HG03571 (cell line): Measurements from ENCODE around the gene PTGER1.

Source experiments
- ATAC-seq: cut with Tn5 transposase; IDR thresholded peaks from one replicate; pipeline ENCODE4 v1.9.1; 2021; ENCODE audit not compliant: unreplicated experiment

The PTGER1 gene

DNA sequence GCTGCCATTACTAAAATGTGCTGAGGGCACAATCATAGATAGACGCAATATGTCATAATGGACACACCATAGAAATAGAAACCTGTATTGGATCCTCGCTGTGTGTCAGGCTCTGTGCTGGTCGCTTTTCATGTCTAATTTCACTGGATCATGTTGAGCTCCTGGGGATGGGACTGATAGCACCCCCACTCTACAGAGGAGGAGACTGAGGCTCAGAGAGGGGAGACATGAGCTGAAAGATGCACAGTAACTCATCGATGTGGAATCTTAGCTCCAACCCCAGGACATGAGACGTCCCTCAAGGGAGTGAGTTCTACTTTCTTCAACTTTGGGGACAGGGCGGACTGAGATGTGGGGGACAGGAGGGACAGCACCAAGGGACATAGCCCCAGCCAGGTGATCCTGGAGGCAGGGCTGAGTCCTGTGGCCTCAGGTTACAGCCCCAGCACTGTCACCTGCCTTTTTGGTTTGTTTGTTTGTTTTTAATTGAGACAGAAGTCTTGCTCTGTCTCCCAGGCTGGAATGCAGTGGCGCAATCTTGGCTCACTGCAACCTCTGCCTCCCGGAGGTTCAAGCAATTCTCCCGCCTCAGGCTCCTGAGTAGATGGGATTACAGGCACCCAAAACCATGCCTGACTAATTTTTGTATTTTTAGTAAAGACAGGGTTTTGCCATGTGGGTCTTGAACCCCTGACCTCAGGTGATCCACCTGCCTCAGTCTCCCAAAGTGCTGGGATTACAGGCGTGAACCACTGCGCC is 27.4 kb upstream of the PTGER1 start:
- ATAC-seq = no peak

- no peak for ATAC-seq
Observed at GRCh38 chr19:14497228-14497921, 22.2 kb upstream of the PTGER1 start.

GRCh38 chr19:14496834-14497227 is 21.7 kb upstream of the PTGER1 start:
- ATAC-seq = no peak

- ATAC-seq = peak; percentile 62
Observed at GRCh38 chr19:14496029-14496833, 21.1 kb upstream of the PTGER1 start, which contains the start of gene GIPC1. GIPC1 (minus strand) TSS chr19:14496127; CDS start chr19:14482976, 13,151 bp downstream.

DNA sequence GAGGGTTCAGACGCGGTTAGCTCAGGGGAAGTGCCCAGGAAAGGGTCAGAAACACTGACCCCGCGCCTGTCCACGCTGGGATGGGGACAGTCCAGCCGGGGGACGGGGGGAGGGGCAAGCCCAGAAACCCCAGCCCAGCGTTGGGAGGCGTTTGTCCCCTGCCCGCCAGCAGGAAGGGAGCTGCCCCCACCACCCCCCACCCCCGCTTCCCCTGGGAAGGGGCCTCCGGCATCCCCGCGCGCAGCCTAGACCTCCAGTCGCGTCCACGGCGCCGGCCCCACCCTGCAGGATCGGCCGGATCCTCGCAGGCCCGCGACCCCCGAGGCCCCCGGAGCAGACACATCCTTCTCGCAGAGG is 20.5 kb upstream of the PTGER1 start:
- no peak for ATAC-seq

DNA sequence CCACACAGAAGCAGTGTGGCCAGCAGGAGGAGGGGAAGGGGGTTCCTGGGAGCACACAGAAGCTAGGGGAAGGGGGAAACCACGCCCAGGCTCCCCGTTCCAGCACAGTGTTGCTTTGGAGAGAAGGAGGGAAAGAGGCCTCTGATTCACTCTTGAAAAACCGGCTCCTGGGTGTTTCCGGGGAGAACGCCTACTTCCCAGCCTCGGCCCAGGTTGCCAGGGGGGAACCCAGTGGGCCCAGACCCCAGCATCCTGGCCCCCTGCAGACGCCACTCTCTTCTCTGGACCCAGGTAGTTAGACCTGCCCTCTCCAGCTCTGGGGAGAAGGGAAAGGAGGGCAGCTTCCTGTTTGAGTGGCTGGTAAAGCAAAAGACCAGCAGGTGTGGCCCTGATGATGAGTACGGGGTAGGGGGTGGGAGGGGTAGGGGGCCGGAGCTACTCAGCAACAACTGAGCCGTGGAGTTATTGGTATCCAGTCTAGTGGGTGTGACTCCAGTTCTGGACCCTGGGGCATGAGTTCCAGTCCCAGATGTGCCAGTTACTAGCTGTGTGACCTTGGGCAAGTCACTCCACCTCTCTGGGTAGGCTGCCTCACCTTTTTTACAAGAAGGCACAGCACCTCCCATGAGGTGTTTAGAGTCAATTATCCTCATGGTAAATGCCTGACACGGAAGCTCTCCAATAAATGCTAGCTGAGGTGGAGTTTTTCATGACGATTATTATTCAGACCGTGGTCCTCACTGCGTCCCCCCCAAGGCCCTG is 19.9 kb upstream of the PTGER1 start:
- no peak for ATAC-seq

GRCh38 chr19:14494411-14494810 is 19.3 kb upstream of the PTGER1 start:
- ATAC-seq = no peak

- no peak for ATAC-seq
Observed at GRCh38 chr19:14492756-14493337, 17.7 kb upstream of the PTGER1 start.

- ATAC-seq = no peak
Observed at GRCh38 chr19:14487370-14488125, 12.4 kb upstream of the PTGER1 start.

DNA sequence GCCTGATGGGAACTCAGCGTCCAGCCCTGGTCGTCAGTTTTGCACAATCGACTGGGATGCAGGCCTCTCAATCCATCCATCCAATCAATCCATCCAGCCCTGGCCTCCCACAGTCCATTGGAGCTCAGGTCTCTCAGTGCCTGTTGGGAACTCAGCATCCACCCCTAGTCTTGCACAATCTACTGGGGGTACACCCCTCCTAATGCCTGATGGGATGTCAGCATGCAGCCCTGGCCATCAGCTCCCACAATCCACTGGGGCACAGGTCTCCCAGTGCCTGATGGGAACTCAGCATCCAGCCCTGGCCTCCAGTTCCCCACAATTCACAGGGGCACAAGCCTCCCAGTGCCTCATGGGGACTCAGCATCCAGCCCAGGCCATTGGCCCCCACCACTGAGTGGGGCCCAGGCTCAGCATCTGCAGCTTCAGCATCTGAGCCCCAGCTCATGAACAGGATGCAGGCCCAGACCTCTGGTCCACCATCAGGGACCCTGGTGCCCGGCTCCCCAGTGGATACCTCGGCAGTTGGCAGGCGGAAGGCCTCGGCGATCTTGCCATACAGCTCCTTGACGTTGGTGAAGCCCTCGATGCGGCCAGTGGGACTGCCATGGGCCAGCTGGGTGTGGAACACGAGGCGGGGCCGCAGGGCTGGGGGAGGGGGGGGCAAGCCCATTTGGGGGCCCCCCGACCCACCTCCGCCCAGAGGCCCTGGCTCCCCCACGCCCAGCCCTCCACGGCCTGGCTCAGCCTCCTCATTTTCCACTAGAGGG is 7.2 kb upstream of the PTGER1 start:
- no peak for ATAC-seq

GRCh38 chr19:14480700-14481079 is 5.5 kb upstream of the PTGER1 start:
- no peak for ATAC-seq

DNA sequence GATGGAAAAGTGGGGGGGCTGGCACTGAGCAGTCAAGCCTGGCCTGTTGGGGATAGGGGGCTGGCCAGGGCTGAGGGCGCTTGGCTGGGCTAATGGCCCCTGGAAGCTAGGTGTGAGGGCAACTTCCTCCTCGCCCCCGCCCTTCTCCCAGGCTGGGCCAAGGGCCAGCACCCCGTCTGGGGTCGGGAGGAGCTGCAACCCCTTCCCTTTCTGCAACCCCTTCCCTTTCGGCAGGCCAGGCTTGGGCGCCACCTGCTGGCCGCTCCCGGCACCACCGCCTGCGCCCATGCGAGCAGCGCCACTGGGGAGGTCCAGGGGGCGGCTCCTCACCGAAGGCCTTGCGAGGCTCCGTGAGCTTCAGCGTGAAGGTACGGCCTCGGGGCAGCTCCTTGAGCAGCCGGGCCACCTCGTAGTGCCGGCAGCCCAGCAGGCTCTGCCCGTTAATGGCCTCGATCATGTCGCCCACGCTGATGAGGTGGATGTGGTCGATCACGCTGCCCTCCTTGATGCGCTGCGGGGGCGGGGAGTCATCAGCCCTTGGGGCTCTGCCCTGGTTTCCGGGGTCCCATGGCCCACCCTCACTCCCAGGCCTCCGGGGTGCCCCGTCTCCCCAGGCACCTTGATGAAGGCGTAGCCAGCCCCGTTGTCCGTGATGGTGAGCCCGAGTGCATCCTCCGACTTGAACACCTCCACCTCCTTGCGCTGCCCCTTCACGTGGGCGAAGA is 5.0 kb upstream of the PTGER1 start:
- ATAC-seq = no peak

GRCh38 chr19:14479309-14479974 is 4.3 kb upstream of the PTGER1 start:
- no peak for ATAC-seq

DNA sequence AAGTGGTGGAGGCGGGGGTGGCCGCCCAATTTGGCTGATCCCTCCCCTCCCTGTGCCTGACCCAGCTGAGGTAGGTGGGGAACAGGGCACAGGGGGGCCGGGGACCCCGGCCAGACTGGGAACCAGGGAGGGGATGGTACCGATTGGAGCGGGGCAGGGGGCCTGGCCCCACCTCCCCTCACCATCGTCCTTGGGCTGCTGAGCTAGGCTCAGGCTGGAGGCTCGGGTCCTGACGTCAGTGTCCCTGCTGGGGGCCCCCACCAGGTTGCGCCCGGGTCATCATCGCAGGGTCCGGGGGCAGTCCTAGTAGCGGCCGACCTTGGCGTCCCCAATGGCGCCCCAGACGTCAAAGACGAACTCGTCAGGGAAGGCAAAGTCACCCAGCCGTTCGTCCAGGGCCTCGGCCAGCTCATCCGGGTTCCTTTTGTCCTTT is 3.0 kb upstream of the PTGER1 start:
- no peak for ATAC-seq

GRCh38 chr19:14477418-14478112 is 2.4 kb upstream of the PTGER1 start:
- ATAC-seq = no peak

DNA sequence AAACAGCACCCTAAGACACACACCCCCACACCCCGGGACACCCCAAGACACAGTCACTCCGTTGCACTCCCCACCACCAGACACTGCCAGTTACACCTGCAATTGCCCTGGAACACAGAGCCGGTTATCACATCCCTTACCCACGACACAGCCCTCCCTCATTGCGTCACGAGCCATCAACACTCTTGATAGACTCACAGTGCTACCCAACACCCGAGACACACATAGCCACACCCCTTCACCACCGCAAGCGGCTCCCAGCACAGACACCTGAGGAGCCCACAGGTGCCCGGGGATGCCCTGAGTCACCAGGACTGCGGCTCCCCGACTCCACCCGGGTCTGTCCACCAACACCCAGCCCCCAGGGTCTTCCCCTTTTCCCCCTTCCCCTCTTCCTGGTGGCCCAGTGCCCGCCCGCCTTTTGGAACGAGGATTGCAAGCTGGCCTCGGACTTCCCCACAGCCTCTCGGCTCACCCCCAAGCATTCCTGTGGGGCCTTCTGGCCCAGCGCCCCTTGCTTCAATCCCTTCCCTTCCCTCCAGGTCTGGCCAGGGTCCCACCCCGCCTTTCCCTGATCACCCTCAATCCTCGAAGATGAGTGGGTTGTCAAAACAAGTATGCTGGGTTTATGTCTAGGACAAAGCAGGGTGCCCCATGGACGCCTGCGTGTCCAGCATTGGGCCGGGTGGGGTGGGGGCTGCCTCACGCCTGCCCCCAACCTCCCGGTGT is 1.7 kb upstream of the PTGER1 start:
- ATAC-seq = no peak

DNA sequence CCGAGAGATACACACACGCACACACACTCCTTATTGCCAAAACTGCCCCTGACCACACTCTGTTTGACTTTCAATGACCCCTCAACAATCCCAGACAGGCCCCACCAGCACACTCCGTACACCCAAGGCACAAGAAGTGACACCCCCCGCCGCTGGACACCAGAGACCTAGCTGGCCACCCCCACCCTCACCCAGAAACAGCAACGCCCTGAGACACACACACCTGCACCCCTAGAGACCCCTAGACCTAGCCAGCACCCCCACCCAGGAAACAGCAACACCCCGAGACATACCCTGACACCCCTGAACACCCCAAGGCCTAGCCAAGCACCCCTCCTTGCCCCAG is 1.1 kb upstream of the PTGER1 start:
- ATAC-seq = no peak
